Measurements from ENCODE around the gene KCNN3. TPM values are rescaled to one million over a fixed set of nuclear protein-coding genes. Genes with fewer than 3 reads are reported as not detected.

The KCNN3 gene
- total and polyA plus RNA-seq, 2 of the 13 experiments (the other 11 are each of a cell fraction or from before 2014, with no cell fraction given) = not detected

- FAIRE-seq (no peak), ATAC-seq (peak; percentile 88), DNase-seq (ENCODE audit: low spot score) (peak; percentile 35)
- Histone ChIP-seq H3K36me3 (replicated peaks in 1 of 2; ENCODE audit: control insufficient read depth in 1 of 2, insufficient read depth in 2 of 2, low read length in 2 of 2) (no peaks in the 10 kb centered on the region), H3K9ac (ENCODE audit: insufficient read depth, low read depth, low read length) (no peak overlapping the region), H4K20me1 (ENCODE audit: insufficient read depth, low read length) (no peaks in the 10 kb centered on the region), H3K9me3 (ENCODE audit: low read length) (no peaks in the 10 kb centered on the region), H3K79me2 (ENCODE audit: insufficient read depth, low read length) (no peaks in the 10 kb centered on the region), H3K4me3 (replicated peaks in 1 of 3; ENCODE audit: insufficient read depth in 1 of 3, low read depth in 2 of 3, low read length in 3 of 3) (no peak overlapping the region), H3K4me1 (ENCODE audit: insufficient read depth, low read length) (no peaks in the 10 kb centered on the region), H3K4me2 (ENCODE audit: low read depth, low read length) (no peak overlapping the region), H2AFZ (ENCODE audit: low read length) (no peak overlapping the region), H3K27ac (ENCODE audit: extremely low read length, insufficient read depth, low read length) (no peak overlapping the region), H3K27me3 (ENCODE audit: control insufficient read depth in 1 of 2, insufficient read depth in 2 of 2, low read length in 2 of 2) (peaks cover 0 to 1% of the 10 kb centered on the region in 2 experiments; a peak in 1 of 5 replicates)
- WGBS (ENCODE audit: low lambda C conversion rate) = 6% methylated on average over 3 of the region's 3 CpGs
- BruUV-seq (replicated peaks) = no TSS peak
- ChIA-PET POLR2A (no interaction called here), CTCF (ENCODE audit: low intra/inter-chr PET ratio, low total read pairs) (no interaction called here)
- in situ Hi-C loops (cut with HindIII; ENCODE audit: extremely low pct_ligation_motif_present, low pct_unique_long_range_greater_than_20kb) = loop anchor here (5.0 to 10.0 kb wide), 2 partner anchors 111 to 201 kb away; partner anchors contain the start of gene CHRNB2
- intact Hi-C loops (cut with micrococcal nuclease; ENCODE audit: unreplicated experiment) = loop anchor here (1.0 kb wide), 1 partner anchor 112 kb away; no protein-coding TSS in a partner anchor
- TF ChIP-seq SP2 (CRISPR knock-in tag; IDR thresholded peaks at IDR 0.05) = no peak
- TF ChIP-seq MATR3 (CRISPR knock-in tag; IDR thresholded peaks at IDR 0.05) = no peak
- peak; percentile 46 for TF ChIP-seq SMC3 (IDR thresholded peaks at IDR 0.05; ENCODE audit: low read length)
- no peak for TF ChIP-seq ZNF747 (CRISPR knock-in tag; IDR thresholded peaks at IDR 0.05; ENCODE audit: borderline replicate concordance)
- TF ChIP-seq ZNF468 (CRISPR knock-in tag; IDR thresholded peaks at IDR 0.05) = no peak
- no peak for TF ChIP-seq ZXDC (CRISPR knock-in tag; IDR thresholded peaks at IDR 0.05)
- TF ChIP-seq PCBP1 (IDR thresholded peaks at IDR 0.05; ENCODE audit: borderline replicate concordance, low read depth, low read length) = no peak
- no peak for TF ChIP-seq ZSCAN20 (CRISPR knock-in tag; IDR thresholded peaks at IDR 0.05; ENCODE audit: borderline replicate concordance)
- TF ChIP-seq ZNF143 (CRISPR knock-in tag; IDR thresholded peaks at IDR 0.05) = no peak
- no peak for TF ChIP-seq ZNF639 (CRISPR knock-in tag; conservative IDR thresholded peaks at IDR 0.05)
- TF ChIP-seq ZBTB38 (CRISPR knock-in tag; IDR thresholded peaks at IDR 0.05) = no peak
- no peak for TF ChIP-seq PHF21A (CRISPR knock-in tag; IDR thresholded peaks at IDR 0.05)
- TF ChIP-seq CTCF (CRISPR knock-in tag; IDR thresholded peaks at IDR 0.05) = peak; percentile 61
- peak; percentile 43 for TF ChIP-seq STAG1 (CRISPR knock-in tag; IDR thresholded peaks at IDR 0.05)
- TF ChIP-seq PRDM10 (CRISPR knock-in tag; IDR thresholded peaks at IDR 0.05; ENCODE audit: low read depth) = no peak
- TF ChIP-seq JUNB (CRISPR knock-in tag; IDR thresholded peaks at IDR 0.05; ENCODE audit: borderline replicate concordance) = no peak
Observed at GRCh38 chr1:154765970-154766369, 104.1 kb downstream of the KCNN3 start.

Measured in HepG2 (cell line).